Skeletal muscle cell (primary cell): ENCODE results near the gene KCNJ6.
A peak's percentile ranks its signal among the peaks of the same experiment; 100 is the strongest.

Source experiments
- DNase-seq: peaks from one replicate; pipeline ENCODE4 v3.0.0-alpha.2; 2010; ENCODE audit warnings: low read depth
- H3K4me3 ChIP-seq: 2 replicates; pipeline ENCODE4 v1.5.1; 2011; ENCODE audit warnings: low read depth, mild to moderate bottlenecking, control low read depth, low read length, moderate library complexity

Gene KCNJ6

DNA sequence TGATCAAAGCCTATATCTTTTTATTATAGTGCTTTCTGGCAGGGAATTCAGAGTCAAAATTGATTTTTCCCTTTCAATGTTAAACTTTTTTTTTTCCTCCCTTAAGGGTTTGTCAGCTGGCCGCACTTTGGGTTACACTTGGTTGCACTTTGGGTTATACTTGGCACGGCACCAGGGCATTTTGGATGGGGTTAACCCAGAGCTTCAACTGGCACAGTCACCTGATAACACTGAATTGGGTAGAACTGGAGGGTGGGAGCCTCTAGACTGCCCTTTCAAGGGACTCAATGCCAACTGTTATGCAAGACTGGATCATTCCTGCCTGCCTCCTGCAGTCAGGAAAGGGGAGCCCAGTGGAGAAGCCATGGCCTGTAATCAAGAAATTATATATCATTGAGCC lies 211.5 kb downstream of the KCNJ6 start:
- no peak for DNase-seq
- H3K4me3 ChIP-seq: no peak overlapping the region

- no peak overlapping the region for H3K4me3 ChIP-seq
- DNase-seq: no peak
Observed at GRCh38 chr21:37702241-37702640, 214.0 kb downstream of the KCNJ6 start.

DNA sequence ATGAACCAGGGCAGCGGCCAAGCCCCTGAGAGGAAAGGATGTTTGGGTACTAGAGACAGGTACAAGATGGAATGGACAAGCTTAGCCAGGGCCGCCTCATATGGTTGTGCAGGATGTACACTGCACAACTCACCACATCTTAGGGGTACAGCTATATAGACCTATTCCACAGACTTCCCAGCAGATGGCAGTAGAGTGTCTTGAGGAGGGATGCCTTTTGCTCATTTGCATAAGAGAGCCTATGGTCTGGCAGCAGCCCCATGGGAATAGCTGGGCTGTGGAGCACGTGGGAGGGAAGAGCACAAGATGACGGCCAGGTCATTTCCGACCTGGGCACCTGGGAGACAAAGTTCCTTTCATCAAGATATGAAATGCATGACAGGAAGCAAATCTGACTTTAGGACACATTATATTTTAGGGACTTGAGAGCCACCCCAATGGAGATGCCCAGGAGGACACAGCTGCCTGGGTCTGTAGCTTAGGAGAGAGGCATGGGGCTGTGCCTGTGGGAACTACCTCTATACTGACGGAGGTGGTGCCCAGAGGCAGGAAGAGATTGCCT lies 215.5 kb downstream of the KCNJ6 start:
- peak; percentile 51 for DNase-seq
- H3K4me3 ChIP-seq: no peak overlapping the region

DNA sequence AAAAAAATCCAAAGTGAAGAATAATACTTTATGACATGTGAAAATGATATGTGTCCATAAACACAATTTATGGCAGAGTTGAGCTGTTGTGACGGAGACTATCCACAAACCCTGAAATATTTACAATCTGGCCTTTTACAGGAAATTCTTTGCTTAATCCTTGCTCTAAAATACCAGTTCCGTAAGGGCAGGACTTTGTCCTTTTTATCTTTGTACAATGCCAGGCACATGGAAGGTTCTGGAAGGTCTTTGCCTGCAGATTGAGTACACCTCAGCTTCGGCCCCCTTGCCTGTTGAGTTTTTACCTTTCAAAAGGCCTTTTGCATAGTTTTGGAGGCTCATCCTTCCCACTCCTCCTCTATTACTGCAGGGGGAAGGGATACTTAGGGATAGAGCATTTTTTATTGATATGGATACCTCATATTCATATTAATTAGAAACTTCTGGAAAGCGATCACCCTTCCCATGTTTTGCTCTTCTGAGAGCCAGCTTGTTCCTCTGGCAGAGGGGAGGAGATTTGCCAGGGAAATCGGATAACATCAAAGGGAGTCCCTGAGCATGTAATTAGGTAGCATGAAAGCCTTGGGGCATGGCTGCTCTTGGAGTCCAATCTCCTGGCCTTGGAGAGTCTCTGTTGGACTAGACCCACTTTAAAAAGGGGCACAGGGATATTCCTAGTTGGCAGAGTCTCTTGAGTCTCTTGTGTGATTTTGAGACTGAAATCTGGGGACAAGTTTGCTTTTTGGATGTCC lies 217.1 kb downstream of the KCNJ6 start:
- H3K4me3 ChIP-seq: no peak overlapping the region
- no peak for DNase-seq

DNA sequence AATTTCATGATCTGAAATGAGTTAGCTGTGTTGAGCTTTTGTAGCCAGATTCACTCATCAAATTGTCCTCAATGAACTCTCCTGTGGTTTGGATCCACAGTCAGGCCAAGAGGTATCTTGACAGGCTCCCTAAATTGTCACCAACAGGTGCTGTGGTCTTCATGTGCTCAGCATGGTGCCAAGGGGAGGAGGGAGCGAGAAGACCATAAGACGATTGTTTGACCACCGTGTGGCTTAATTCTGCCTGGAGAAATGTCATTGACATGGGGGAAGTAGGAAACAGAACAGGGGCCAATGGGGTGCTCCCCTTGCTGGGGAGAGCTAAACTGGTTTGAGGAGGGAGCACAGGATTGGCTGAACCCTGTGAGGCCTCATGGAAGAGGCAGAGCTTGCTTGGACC lies 219.3 kb downstream of the KCNJ6 start:
- no peak for DNase-seq
- H3K4me3 ChIP-seq: no peak overlapping the region

GRCh38 chr21:37695111-37695510 lies 221.1 kb downstream of the KCNJ6 start:
- no peak for DNase-seq
- H3K4me3 ChIP-seq: no peak overlapping the region

DNA sequence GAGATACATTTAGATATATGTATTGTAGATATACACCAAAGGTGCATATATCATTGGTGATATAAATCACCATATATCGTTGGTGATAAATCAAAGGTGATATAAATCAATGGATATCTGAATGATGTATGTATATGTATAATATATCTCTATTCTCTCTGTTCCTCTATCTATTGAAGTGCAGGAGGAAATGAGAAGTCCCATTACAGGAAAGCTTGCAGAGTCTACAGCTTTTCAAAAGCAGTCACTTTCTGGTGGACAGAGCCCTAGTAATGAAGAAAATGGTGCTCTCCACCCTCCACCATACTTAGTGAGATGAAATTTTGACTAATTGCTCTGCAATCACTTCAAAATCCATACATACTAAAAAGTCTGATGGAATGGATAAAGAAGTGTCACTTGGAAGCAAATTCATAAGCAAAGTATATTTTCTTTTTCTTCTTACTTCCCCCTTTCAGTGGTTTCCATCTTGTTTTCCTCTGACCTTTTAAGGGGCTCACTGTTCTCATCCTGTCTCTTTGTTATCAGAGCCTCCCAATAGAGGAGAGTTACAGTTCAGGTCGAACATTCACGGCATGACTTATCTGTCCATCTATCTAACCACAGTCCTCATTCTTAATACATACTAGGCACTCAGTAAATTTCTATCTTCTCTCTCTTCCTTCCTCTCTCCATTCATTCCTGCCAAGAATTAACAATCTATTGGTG lies 227.2 kb downstream of the KCNJ6 start:
- no peak overlapping the region for H3K4me3 ChIP-seq
- no peak for DNase-seq

GRCh38 chr21:37686991-37687810 lies 229.1 kb downstream of the KCNJ6 start:
- no peak for DNase-seq
- no peak overlapping the region for H3K4me3 ChIP-seq

GRCh38 chr21:37684547-37684946 lies 231.7 kb downstream of the KCNJ6 start:
- H3K4me3 ChIP-seq: no peak overlapping the region
- no peak for DNase-seq

- H3K4me3 ChIP-seq: no peak overlapping the region
- DNase-seq: no peak
Observed at GRCh38 chr21:37684115-37684493, 232.2 kb downstream of the KCNJ6 start.

- no peak for DNase-seq
- H3K4me3 ChIP-seq: no peak overlapping the region
Observed at GRCh38 chr21:37683396-37684114, 232.7 kb downstream of the KCNJ6 start.

GRCh38 chr21:37682966-37683365 lies 233.3 kb downstream of the KCNJ6 start:
- H3K4me3 ChIP-seq: no peak overlapping the region
- DNase-seq: no peak

DNA sequence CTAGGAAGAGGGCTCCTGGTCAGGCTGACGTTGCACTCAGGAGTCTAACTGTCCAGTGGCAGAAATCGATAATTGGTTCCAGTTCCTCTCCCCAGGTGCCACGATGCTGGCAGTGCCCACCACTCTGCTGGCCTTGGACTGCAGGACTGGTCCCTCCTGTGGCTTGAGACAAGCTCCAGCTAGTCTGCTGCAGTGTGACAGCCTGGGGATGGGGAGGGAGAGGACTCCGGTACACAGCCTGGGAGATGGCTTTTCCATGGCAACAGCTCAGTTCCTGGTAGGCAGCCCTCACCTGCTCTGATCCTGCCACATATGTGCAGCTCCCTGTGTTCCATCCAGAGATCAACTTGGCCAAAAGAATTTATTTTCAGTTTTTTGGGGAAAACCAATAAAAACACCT lies 239.3 kb downstream of the KCNJ6 start:
- DNase-seq: no peak
- H3K4me3 ChIP-seq: no peak overlapping the region

DNA sequence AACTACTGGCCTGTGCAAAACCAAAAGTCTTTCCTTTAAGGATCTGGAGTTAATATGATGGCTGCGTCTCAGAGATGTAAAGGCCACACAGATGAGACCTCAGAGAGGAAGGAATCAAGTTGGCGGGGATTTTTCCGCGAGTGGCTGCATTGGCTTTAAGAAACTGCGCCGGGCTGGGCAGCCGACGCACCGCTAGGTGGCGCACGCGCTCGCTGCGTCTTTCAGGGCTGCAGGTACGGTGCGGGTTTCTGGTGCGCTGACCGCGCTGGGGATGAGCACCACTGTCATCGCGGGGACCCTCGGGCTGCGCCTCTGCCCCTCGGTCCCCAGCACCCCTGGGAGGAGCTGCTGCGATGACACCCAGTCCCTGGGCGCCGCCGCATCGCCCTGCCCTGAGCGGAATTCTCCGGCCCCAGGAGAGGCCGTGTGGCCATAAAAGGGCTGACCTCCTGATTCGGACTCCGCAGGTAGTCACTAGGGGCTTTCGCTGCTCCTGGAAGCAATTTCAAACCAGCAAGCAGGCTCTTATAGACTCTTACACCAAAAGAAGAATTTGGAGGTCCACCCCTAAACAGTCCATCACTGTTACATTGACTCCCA lies 241.0 kb downstream of the KCNJ6 start:
- no peak for DNase-seq
- peak overlapping the region; percentile 9 for H3K4me3 ChIP-seq

- DNase-seq: no peak
- no peak overlapping the region for H3K4me3 ChIP-seq
Observed at GRCh38 chr21:37673801-37674575, 242.3 kb downstream of the KCNJ6 start.

- no peak for DNase-seq
- H3K4me3 ChIP-seq: no peak overlapping the region
Observed at GRCh38 chr21:37671381-37671780, 244.9 kb downstream of the KCNJ6 start.

- DNase-seq: no peak
- H3K4me3 ChIP-seq: no peak overlapping the region
Observed at GRCh38 chr21:37670883-37671282, 245.4 kb downstream of the KCNJ6 start.

- H3K4me3 ChIP-seq: no peak overlapping the region
- DNase-seq: no peak
Observed at GRCh38 chr21:37669249-37669648, 247.0 kb downstream of the KCNJ6 start.
